HCT116 (cell line): ENCODE measurements around the gene CAPNS1. TPM values are rescaled to one million over a fixed set of nuclear protein-coding genes. Genes with fewer than 3 reads are reported as not detected.

ENCODE experiments used
- ATAC-seq: fragments of 200-7000 bp; cut with Tn5 transposase; 2 replicates; pipeline ENCODE4 v1.9.1; 2020; ENCODE audit warnings: mild to moderate bottlenecking, moderate library complexity
- BruUV-seq: library from RNA; stranded (reverse); fragments of 400-500 nt; replicated peaks from 2 replicates; lab custom pipeline; 2021; lab: Mats Ljungman, UMichigan
- CTCF ChIA-PET: fragments of 300-600 bp; sonication (Branson Sonifier 250); formaldehyde crosslinking; loops from one replicate; lab custom pipeline; 2021; ENCODE audit warnings: antibody characterized with exemption; lab: Charles Lee
- POLR2A ChIA-PET: fragments of 300-600, 350-600 bp; sonication (Branson Sonifier 250); formaldehyde crosslinking; loops from one replicate; lab custom pipeline; 2021; ENCODE audit warnings: antibody characterized with exemption; lab: Charles Lee
- RAD21 ChIA-PET, 2 experiments: fragments of 300-600 bp; sonication (Branson Sonifier 250); formaldehyde crosslinking; loops; one replicate each; lab custom pipeline; 2023; ENCODE audit warnings: low total read pairs in 2 of 2; ENCODE audit not compliant: uncharacterized antibody in 2 of 2, unreplicated experiment in 2 of 2, low non-redundant PET in 1 of 2; lab: Charles Lee
- DNase-seq: peaks from one replicate; pipeline ENCODE4 v3.0.0-alpha.2; 2010; ENCODE audit warnings: low read depth, low spot score
- H2AFZ ChIP-seq: fragments of 200-600 bp; shearing (Covaris generic), sonication (generic); 2 replicates; pipeline ENCODE4 v1.6.1; 2017; ENCODE audit warnings: low read depth, mixed run types, mixed read lengths, antibody characterized with exemption, low read length; ENCODE audit not compliant: poor library complexity, severe bottlenecking
- H3K27ac ChIP-seq: 2 replicates; pipeline ENCODE4 v1.5.1; 2012; ENCODE audit warnings: low read depth, low read length
- H3K27me3 ChIP-seq: fragments of 200-600 bp; sonication (generic); 2 replicates; pipeline ENCODE4 v1.6.1; 2016; ENCODE audit warnings: mixed run types, low read length, mixed read lengths; ENCODE audit not compliant: insufficient read depth
- H3K36me3 ChIP-seq, 2 experiments: fragments of 200-500 bp in 1 of 2; fragments of 200-600 bp in 1 of 2; sonication (Bioruptor generic) in 1 of 2; sonication (generic) in 1 of 2; 2 replicates each; pipeline versions ENCODE4 v1.5.1 to v1.6.1; 2014 to 2016; ENCODE audit warnings: low read length in 2 of 2, inconsistent platforms in 1 of 2, mixed read lengths in 1 of 2, mixed run types in 1 of 2; ENCODE audit not compliant: insufficient read depth in 2 of 2, control insufficient read depth in 1 of 2
- H3K4me1 ChIP-seq, 2 experiments: fragments of 200-600 bp in 1 of 2; sonication (generic) in 1 of 2; 2 replicates each; pipeline versions ENCODE4 v1.5.1 to v1.6.1; 2012 to 2017; ENCODE audit warnings: low read length in 2 of 2, inconsistent platforms in 1 of 2, mild to moderate bottlenecking in 1 of 2, mixed read lengths in 1 of 2, mixed run types in 1 of 2, moderate library complexity in 1 of 2; ENCODE audit not compliant: insufficient read depth in 2 of 2, control insufficient read depth in 1 of 2
- H3K4me2 ChIP-seq: fragments of 200-600 bp; sonication (generic); 2 replicates; pipeline ENCODE4 v1.6.1; 2017; ENCODE audit warnings: mixed run types, low read length, mixed read lengths
- H3K4me3 ChIP-seq, 2 experiments: fragments of 200-600 bp in 1 of 2; sonication (generic) in 1 of 2; replicated peaks in 1 of 2; 2 replicates each; pipeline ENCODE4 v1.5.1; 2011 to 2016; ENCODE audit warnings: low read length in 2 of 2, control low read depth in 1 of 2, low read depth in 1 of 2, mild to moderate bottlenecking in 1 of 2, mixed read lengths in 1 of 2, mixed run types in 1 of 2
- H3K79me2 ChIP-seq: fragments of 200-600 bp; sonication (generic); 2 replicates; pipeline ENCODE4 v1.6.1; 2017; ENCODE audit warnings: mild to moderate bottlenecking, mixed run types, low read length, moderate library complexity, mixed read lengths; ENCODE audit not compliant: insufficient read depth
- H3K9ac ChIP-seq: fragments of 200-600 bp; sonication (generic); 2 replicates; pipeline ENCODE4 v1.6.1; 2016; ENCODE audit warnings: low read length, mixed read lengths
- H3K9me2 ChIP-seq: fragments of 200-600 bp; sonication (generic), shearing (Covaris generic); 2 replicates; pipeline ENCODE4 v1.6.1; 2017; ENCODE audit warnings: mixed run types, mild to moderate bottlenecking, moderate library complexity; ENCODE audit not compliant: insufficient read depth
- H3K9me3 ChIP-seq, 2 experiments: fragments of 200-500 bp in 1 of 2; fragments of 200-600 bp in 1 of 2; sonication (Bioruptor generic) in 1 of 2; sonication (generic) in 1 of 2; 2 replicates each; pipeline ENCODE4 v1.6.1; 2014 to 2017; ENCODE audit warnings: low read length in 2 of 2, mixed read lengths in 2 of 2, inconsistent platforms in 1 of 2, low read depth in 1 of 2, mild to moderate bottlenecking in 1 of 2, mixed run types in 1 of 2, moderate library complexity in 1 of 2; ENCODE audit not compliant: control insufficient read depth in 1 of 2, insufficient read depth in 1 of 2
- H4K20me1 ChIP-seq: fragments of 200-600 bp; sonication (generic), shearing (Covaris generic); 2 replicates; pipeline ENCODE4 v1.6.1; 2017; ENCODE audit warnings: mixed run types, mild to moderate bottlenecking, moderate library complexity; ENCODE audit not compliant: insufficient read depth
- ATF3 ChIP-seq: IDR thresholded peaks from 2 replicates; pipeline ENCODE4 v1.6.1; 2012
- CBX3 ChIP-seq: IDR thresholded peaks from 2 replicates; pipeline ENCODE4 v1.6.1; 2012; ENCODE audit warnings: low read depth
- CEBPB ChIP-seq: IDR thresholded peaks from 2 replicates; pipeline ENCODE4 v1.6.1; 2012; ENCODE audit warnings: low read depth
- EGR1 ChIP-seq: IDR thresholded peaks from 2 replicates; pipeline ENCODE4 v1.6.1; 2012; ENCODE audit warnings: low read depth
- ELF1 ChIP-seq: IDR thresholded peaks from 2 replicates; pipeline ENCODE4 v1.6.1; 2012; ENCODE audit warnings: low read depth, borderline replicate concordance
- EZH2phosphoT487 ChIP-seq: fragments of 200-600 bp; IDR thresholded peaks from 2 replicates; pipeline ENCODE4 v1.6.1; 2018; ENCODE audit warnings: antibody characterized with exemption, borderline replicate concordance
- FOSL1 ChIP-seq: IDR thresholded peaks from 2 replicates; pipeline ENCODE4 v1.6.1; 2012; ENCODE audit warnings: low read depth
- JUND ChIP-seq: IDR thresholded peaks from 2 replicates; pipeline ENCODE4 v1.6.1; 2012
- MAX ChIP-seq: IDR thresholded peaks from 2 replicates; pipeline ENCODE4 v1.6.1; 2012
- POLR2A ChIP-seq: IDR thresholded peaks from 2 replicates; pipeline ENCODE4 v1.7.0; 2011; ENCODE audit warnings: borderline replicate concordance; ENCODE audit not compliant: insufficient read depth, insufficient read length; ENCODE audit errors: extremely low read depth
- POLR2AphosphoS5 ChIP-seq: IDR thresholded peaks from 2 replicates; pipeline ENCODE4 v1.6.1; 2011; ENCODE audit warnings: mild to moderate bottlenecking, low read depth, low read length, moderate library complexity
- RAD21 ChIP-seq: IDR thresholded peaks from 2 replicates; pipeline ENCODE4 v1.6.1; 2012; ENCODE audit warnings: low read depth, mild to moderate bottlenecking
- REST ChIP-seq: IDR thresholded peaks from 2 replicates; pipeline ENCODE4 v1.6.1; 2012; ENCODE audit warnings: low read depth
- SP1 ChIP-seq: IDR thresholded peaks from 2 replicates; pipeline ENCODE4 v1.6.1; 2012; ENCODE audit warnings: low read depth
- SRF ChIP-seq: IDR thresholded peaks from 2 replicates; pipeline ENCODE4 v1.6.1; 2012; ENCODE audit warnings: low read depth
- TCF7L2 ChIP-seq: IDR thresholded peaks from 2 replicates; pipeline ENCODE4 v1.7.0; 2011; ENCODE audit warnings: borderline replicate concordance, inconsistent platforms; ENCODE audit not compliant: insufficient read depth, insufficient read length; ENCODE audit errors: extremely low read depth
- YY1 ChIP-seq: IDR thresholded peaks from 2 replicates; pipeline ENCODE4 v1.6.1; 2011; ENCODE audit warnings: low read length, low read depth, moderate library complexity, mild to moderate bottlenecking; ENCODE audit not compliant: insufficient replicate concordance; ENCODE audit errors: extremely low read depth
- ZBTB33 ChIP-seq: IDR thresholded peaks from 2 replicates; pipeline ENCODE4 v1.6.1; 2011; ENCODE audit warnings: mild to moderate bottlenecking, low read length, moderate library complexity; ENCODE audit not compliant: insufficient replicate concordance; ENCODE audit errors: extremely low read depth
- ZFX ChIP-seq: fragments of 450-650 bp; IDR thresholded peaks from 2 replicates; pipeline ENCODE4 v1.6.1; 2017
- ZNF274 ChIP-seq: fragments of 200-500 bp; sonication (Bioruptor generic); IDR thresholded peaks from 2 replicates; pipeline ENCODE4 v1.6.1; 2014; ENCODE audit warnings: mild to moderate bottlenecking, low read depth, low read length, inconsistent platforms
- intact Hi-C: fragments of 100-400 bp; cut with micrococcal nuclease; formaldehyde crosslinking; loops from 2 replicates; pipeline ENCODE4 v1.10.0; 2022
- total RNA-seq: library from RNA; stranded (reverse); gene quantifications from one replicate; pipeline ENCODE4 v1.2.1, GENCODE V29; 2021; ENCODE audit not compliant: unreplicated experiment

CAPNS1 gene
- total RNA-seq, 1 experiment from 2014 or later: 621 TPM

GRCh38 chr19:36169084-36169760 is 29.4 kb downstream of the CAPNS1 start:
- TF ChIP-seq TCF7L2 (no peak), RAD21 (no peak), POLR2AphosphoS5 (no peak; the same call in 1 of the 2 replicates), CEBPB (no peak), POLR2A (no peak), ZNF274 (no peak), FOSL1 (no peak), ZBTB33 (no peak), EGR1 (no peak), REST (no peak), ATF3 (no peak), ZFX (no peak), CBX3 (no peak), ELF1 (no peak), SP1 (no peak), SRF (no peak), MAX (no peak), JUND (no peak), YY1 (no peak), EZH2phosphoT487 (no peak)
- TF ChIP-seq, all 23 proteins: peak for 0
- POLR2A ChIA-PET: interaction anchor here (0.9 to 1.9 kb wide), 3 partner anchors 41 to 104 kb away, joined by 3 to 12 read pairs (median 3); partner anchors contain the start of genes ZNF146 and ZNF565
- Histone ChIP-seq H3K9me2 (no peaks in the 10 kb centered on the region), H3K4me1 (peaks cover 6 to 13% of the 10 kb centered on the region in 2 experiments; a peak in 3 of 4 replicates), H3K4me3 (no peak overlapping the region), H3K4me2 (no peak overlapping the region), H4K20me1 (no peaks in the 10 kb centered on the region), H3K27ac (peak overlapping the region; percentile 13; the same call in 1 of the 2 replicates), H3K9ac (no peak overlapping the region), H3K36me3 (no peaks in the 10 kb centered on the region), H3K79me2 (no peaks in the 10 kb centered on the region), H3K9me3 (no peaks in the 10 kb centered on the region), H3K27me3 (no peaks in the 10 kb centered on the region), H2AFZ (no peak overlapping the region)
- DNase-seq: no peak
- RAD21 ChIA-PET: interaction anchor here in 1 of 2 experiments (1.5 kb wide), 1 partner anchor 41 kb away, joined by 3 read pairs; no protein-coding TSS in a partner anchor
- TSS peak; percentile 29 for BruUV-seq
- CTCF ChIA-PET: interaction anchor here (1.0 to 2.8 kb wide), 3 partner anchors 40 to 74 kb away, joined by 3 to 17 read pairs (median 3); no protein-coding TSS in a partner anchor
- no peak for ATAC-seq
- intact Hi-C loops: no loop called here
